GM21619 (cell line): ENCODE data around the gene BCKDK.
A peak's percentile ranks its signal among the peaks of the same experiment; 100 is the strongest.
"Not testable (repeated sequence)": the region's sequence is repeated elsewhere in the genome, so short reads cannot be mapped to it uniquely, and the experiment has no call there.

Experiments used
- ATAC-seq: cut with Tn5 transposase; IDR thresholded peaks from one replicate; pipeline ENCODE4 v1.9.1; 2021; ENCODE audit not compliant: unreplicated experiment

The BCKDK gene

DNA sequence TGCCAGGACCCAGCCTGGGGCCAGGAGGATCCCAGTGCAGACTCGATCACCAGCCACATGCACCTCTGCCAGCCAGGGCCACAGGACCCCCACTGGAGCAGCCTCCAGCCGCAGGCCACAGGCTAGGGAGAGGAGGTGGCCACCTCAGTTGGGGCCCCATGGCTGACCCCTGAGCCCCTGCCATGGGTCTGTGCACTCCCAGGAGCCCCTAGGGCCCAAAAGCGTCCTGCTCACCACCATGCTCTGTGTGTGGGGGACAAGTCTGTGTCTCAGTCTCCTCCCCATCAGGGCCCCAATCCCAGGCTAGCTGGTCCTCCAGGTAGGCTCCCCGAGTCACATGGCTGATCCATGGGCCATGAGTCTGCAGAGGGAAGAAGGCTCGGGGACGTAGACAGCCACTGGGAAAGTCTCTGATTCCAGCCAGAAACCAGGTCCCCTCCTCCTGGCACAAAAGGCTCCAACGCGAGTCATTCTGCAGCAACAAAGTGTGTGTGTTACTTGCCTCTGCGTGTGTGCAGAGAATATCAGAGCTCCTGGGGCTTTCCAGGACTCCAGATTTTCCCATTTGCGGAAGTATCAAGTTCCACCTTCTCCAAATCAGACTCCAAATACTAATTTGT is 33.4 kb downstream of the BCKDK start:
- ATAC-seq, result no peak

DNA sequence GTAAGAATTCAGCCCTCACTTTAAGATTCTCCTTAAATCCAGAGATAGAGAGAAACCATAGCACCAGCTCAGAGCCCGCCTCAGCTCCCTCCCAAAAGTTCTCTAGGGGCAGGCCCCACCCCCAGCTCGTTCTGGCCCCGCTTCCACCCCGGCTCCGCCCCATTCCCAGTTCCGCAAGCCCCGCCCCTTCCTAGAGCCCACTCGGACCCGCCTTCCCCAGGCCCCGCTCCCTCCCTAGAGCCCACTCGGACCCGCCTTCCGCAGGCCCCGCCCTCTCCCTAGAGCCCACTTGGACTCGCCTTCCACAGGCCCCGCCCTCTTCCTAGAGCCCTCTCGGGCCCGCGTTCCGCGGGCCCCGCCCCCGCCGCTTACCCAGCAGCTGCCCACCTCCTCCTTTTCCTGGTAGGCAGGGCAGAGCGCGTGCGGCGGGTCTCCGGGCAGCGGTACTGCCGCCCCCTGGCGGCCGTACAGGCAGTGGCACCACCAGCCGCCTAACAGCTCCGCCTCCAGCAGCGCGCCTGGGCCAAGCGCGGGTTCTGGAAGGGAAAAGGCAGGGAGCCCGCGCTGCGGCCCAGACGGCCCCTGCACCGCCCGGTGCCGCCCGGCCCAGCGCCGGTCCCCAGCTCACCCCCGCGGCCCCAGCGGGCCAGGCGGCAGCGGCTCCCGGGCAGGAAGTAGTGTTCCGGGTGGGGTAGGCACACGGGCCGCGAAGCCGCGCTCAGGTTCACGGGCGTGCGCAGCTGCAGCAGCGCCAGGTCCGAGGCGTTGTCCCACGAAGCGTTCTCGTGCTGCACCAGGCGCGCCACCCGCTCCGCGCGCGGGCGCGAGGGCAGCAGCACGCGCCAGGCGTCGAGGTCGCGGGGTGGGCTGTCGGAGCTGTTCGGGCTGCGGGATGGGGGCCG is 34.2 kb downstream of the BCKDK start:
- ATAC-seq, result peak; percentile 80

- ATAC-seq, result no peak
Measured at GRCh38 chr16:31143011-31143693, 35.0 kb downstream of the BCKDK start.

DNA sequence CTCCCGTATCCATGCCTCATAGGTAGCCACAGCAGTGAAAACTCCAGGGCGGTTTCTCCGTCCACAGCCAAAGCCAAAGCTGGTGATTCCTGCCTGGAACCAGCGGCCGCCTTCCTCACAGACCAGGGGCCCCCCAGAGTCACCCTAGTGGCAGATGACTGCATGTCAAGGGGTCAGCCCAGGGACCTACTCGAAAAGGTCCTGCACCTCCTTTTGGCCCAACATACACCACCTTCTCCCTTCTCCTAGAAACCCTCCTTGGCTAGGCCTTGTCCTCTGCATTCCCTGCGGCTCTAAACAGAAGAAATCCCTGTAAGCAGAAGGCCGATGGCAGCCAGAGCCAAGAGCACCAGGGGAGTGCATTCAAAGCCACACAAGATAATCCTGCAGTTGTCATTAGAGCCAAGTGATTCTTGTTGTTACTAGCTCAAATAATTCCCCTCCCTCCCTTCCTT is 35.5 kb downstream of the BCKDK start:
- ATAC-seq, result no peak

GRCh38 chr16:31144418-31144817 is 36.2 kb downstream of the BCKDK start:
- ATAC-seq, result not testable (repeated sequence)

DNA sequence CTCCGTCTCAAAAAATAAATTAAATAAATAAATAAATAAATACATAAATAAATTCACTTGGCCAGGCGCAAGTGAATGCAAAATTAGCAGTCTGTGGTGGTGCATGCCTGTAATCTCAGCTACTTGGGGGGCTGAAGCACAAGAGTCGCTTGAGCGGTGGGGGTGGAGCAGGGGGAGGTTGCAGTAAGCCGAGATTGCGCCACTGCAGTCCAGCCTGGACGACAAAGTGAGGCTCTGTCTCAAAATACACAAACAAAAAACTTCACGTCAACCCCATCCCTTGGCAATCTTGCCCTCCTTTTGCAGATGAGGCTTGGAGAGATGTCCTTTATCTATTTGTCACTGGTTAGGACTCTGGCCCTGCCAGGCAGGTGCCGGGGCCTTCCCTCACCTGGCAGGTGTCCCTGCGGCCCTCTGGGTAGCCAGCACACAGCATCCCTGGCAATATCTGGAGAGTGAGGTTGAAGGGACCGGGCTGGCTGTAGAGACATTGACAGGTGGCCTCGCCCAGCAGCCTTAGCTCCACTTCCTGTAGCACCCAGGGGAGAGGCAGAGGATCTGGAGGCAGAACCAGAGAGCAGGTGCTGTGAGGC is 37.3 kb downstream of the BCKDK start:
- no peak for ATAC-seq

DNA sequence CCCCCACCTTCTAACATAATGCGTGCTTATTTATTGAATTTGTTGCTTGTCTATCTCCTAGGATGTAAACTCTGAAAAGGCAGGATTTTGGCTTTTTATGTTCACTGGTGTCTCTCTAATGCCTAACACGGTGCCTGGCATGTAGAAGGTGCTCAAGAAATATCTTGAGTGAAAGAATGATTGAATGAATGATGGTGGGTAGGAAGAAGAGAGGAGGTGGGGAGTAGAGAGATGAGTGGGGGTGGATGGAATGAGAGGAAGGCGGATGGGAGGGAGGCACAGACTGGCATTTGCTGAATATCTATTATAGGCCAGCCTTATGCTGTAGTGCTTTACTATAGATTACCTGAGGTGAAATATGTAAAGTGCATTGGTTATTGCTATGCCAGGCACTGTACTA is 39.4 kb downstream of the BCKDK start:
- no peak for ATAC-seq

- no peak for ATAC-seq
Measured at GRCh38 chr16:31148281-31148728, 40.1 kb downstream of the BCKDK start.

GRCh38 chr16:31148896-31149295 is 40.7 kb downstream of the BCKDK start:
- ATAC-seq, result no peak

DNA sequence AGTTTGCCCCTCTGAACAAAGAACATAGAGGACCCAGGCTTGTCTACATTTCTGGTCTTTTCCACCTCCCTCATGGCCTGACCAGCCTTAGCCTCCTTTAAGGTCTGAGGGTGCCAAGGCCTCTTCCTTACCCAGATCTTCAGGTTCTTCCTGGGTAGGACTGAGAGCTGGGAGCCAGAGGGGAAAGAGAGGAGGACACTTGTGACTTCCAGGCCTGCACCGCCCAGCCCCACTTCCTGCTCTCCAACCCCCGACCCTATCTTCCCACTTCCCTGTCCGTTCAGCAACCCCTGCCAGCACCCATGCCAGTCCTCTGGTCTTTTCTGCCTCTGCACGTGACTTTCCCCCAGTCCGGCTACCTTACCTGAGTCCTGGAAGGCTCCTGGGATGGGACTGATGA is 41.1 kb downstream of the BCKDK start:
- no peak for ATAC-seq

DNA sequence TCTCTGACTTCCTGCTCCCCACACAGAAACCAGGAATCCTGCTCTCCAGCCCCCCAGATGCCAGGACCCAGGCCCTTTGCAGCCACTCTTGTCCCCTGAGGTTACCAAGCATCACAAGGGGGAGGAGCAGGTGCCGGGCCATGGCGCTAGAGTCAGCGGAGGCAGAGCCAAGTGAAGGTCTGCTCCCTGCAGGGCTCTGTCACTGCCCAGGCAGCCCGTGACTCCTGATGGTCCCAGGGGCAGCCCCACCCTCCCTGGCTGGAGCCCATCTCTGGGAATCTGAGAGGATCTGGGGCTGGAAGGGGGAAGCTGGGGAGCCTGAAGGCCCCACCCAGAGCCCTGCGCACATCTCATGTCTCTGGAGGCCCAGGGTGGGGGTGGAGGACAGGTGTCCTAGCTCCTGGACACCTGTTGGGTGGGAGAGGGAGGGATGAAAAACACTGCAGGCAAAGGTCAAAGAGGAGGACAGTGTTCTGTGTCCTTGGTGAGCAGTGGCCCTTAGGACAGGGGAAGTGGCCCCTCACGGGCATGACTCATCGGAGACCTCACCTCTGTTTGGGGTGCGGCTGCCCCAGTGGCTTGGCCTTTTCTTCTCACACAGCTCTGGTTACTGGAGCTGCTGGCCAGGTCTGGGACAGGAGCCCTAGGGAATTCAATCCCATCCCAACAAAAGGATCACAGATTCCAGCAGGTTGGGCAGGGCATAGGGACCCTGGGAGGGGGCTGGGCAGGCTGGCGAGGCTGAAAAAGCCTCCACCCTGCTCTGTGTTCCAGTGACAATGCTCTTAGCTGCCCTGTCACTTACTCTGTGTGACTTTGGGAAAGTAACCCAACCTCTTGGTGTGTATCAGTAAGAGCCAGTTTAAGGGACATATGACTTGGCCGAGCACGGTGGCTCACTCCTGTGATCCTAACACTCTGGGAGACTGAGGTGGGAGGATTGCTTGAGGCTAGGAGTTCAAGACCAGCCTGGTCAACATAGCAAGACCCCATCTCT is 42.0 kb downstream of the BCKDK start, which contains the start of gene PRSS36:
TSS of gene PRSS36 (minus strand) at position 173 of the 997 bp plus-strand sequence. CDS start at position 142, 31 bp downstream.
- no peak for ATAC-seq

DNA sequence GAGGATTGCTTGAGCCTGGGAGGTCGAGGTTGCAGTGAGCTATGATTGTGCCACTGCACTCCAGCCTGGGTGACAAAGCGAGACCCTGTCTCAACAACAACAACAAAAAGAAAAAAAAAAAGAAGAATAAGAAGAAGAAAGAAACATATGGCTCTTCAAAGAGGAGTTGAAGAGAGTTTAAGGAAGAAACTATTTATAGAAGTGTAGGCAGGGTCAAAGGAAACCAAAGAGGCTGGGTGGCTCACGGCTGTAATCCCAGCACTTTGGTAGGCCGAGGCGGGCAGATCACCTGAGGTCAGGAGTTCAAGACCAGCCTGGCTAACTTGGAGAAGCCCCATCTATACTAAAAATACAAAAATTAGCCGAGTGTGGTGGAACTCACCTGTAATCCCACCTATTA is 42.8 kb downstream of the BCKDK start:
- ATAC-seq, result not testable (repeated sequence)

- ATAC-seq, result no peak
Measured at GRCh38 chr16:31157136-31157535, 49.0 kb downstream of the BCKDK start.
